GM19240 (cell line): ENCODE results near the gene PPP1R13B.
"Not testable (repeated sequence)": the region's sequence is repeated elsewhere in the genome, so short reads cannot be mapped to it uniquely, and the experiment has no call there.

Experiments used
- DNase-seq: peaks from one replicate; pipeline ENCODE4 v3.0.0; 2011; ENCODE audit warnings: low spot score; ENCODE audit not compliant: insufficient read length

Gene PPP1R13B, protein sequence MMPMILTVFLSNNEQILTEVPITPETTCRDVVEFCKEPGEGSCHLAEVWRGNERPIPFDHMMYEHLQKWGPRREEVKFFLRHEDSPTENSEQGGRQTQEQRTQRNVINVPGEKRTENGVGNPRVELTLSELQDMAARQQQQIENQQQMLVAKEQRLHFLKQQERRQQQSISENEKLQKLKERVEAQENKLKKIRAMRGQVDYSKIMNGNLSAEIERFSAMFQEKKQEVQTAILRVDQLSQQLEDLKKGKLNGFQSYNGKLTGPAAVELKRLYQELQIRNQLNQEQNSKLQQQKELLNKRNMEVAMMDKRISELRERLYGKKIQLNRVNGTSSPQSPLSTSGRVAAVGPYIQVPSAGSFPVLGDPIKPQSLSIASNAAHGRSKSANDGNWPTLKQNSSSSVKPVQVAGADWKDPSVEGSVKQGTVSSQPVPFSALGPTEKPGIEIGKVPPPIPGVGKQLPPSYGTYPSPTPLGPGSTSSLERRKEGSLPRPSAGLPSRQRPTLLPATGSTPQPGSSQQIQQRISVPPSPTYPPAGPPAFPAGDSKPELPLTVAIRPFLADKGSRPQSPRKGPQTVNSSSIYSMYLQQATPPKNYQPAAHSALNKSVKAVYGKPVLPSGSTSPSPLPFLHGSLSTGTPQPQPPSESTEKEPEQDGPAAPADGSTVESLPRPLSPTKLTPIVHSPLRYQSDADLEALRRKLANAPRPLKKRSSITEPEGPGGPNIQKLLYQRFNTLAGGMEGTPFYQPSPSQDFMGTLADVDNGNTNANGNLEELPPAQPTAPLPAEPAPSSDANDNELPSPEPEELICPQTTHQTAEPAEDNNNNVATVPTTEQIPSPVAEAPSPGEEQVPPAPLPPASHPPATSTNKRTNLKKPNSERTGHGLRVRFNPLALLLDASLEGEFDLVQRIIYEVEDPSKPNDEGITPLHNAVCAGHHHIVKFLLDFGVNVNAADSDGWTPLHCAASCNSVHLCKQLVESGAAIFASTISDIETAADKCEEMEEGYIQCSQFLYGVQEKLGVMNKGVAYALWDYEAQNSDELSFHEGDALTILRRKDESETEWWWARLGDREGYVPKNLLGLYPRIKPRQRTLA

DNA sequence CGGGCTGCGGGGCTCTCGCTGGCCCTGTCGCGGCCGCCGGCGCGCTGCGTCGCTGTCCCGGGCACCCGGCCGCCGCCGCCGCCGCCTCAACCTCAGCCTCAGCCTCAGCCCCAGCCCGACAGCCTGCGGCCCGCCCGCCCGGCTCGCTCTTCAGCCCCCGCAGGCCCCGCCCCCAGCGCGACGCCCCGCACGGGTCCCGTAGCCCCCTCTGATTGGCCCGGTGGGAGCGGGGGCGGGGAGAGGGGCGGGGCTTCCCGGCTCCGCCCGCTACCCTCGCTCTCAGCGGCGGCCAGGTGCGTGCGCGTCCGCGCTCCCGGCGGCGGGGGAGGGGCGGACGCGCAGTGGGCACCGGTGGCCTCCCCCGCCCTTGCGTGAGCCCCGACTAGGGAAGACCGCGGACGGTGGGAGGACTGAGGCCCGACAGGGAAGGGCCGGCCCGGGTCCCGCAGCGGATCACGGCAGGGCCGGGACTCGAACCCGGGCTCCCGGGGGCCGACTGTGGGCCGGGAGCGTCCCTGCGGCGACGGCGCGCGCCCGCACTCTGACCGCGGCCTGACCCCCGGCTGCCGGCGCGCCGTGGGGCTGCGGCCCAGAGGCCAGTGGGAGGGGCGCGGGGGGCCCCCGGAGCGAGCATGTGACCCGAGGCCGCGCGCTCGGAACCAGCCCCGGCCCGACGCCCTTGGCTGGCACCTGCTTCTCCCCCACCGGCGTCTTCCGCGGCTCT is at the start of gene PPP1R13B:
Gene PPP1R13B, minus strand, starts transcription at position 125 of the 724 bp plus-strand sequence. CDS start 268 bp downstream, outside the sequence.
- peak; percentile 98 for DNase-seq

DNA sequence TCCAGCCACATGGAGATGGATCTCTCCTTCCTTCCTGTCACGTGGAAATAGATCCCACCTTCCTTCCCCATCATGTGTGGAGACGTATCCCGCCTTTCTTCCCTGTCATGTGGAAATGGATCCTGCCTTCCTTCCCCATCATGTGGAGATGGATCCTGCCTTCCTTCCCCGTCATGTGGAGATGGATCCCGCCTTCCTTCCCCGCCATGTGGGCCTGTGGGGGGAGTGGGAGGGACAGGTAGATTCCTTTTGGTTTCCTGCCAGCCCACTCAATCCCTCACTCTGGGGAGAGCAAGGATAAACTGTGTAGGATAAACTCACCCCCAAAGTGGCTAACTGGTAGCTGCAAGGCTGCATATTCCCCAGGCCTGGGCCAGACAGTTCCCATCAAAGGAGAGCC is 49.2 kb upstream of the PPP1R13B start:
- no peak for DNase-seq

DNA sequence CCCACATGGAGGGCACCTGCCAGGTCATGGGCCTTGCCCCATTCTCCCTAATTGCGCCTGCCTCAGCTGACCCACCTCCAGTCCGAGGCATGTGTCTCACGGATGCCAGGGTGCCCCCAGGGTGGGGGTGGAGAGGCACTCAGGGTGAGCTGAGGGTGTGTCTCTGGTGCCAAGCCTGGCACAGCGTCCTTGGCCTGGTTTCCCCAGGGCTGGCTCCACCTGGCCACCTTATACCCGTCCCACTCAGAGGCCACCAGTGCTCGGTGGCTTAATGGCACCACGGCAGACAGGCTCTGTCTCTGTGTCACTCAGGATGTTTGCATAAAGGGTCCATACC is 47.3 kb upstream of the PPP1R13B start:
- DNase-seq = no peak

DNA sequence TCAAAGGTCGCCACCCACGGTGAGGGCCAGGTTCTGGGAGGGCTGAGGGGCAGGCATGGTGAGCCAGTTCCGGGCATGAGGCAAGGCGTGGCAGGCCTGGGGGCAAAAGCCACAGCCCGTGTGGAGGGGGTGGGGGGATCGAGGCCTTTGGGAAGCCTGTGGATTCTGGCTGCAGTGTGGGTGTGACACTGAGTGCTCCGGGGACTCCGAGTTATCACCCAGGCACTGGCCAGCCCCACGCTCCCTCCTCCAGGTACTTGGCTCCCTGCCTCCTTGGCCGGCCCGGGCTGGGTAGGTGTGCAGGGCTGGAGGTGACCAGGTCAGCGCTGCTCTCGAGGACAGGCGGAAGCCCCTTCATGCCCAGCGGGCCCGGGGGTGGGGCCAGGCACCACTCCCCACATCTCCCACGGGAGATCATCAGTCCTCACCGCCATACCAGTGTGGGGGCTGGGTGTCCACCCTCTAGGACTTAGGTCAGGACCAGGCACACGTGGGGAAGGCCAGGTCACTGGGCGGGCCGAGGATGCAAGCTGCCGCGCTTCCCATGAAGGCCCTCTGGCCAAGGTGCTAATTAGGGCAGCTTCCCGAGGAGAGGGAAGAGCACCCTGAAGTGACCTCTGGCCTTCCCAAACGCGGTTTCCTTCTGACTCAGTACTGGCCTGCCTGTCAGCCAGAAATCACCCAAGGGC is 46.8 kb upstream of the PPP1R13B start:
- DNase-seq = no peak

DNA sequence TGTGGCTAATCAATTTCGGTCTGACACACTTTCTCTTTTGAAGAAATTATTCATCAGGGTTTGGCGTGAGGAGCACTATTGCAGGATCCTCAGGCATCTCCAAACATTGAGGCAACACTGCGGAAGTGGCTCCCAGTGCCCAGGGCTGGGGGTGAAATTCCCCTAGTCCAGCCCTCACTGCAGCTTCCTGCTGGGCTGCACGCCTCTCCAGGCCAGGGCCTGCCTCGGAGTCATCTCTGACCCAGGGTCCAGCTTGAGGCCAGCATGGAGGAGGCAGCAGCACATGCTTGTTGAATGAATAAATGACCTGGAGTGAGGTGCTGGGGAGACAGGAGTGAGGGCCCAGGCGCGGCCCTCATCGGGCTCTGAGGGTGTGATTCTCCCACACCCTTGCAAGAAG is 44.9 kb upstream of the PPP1R13B start:
- DNase-seq = no peak

DNA sequence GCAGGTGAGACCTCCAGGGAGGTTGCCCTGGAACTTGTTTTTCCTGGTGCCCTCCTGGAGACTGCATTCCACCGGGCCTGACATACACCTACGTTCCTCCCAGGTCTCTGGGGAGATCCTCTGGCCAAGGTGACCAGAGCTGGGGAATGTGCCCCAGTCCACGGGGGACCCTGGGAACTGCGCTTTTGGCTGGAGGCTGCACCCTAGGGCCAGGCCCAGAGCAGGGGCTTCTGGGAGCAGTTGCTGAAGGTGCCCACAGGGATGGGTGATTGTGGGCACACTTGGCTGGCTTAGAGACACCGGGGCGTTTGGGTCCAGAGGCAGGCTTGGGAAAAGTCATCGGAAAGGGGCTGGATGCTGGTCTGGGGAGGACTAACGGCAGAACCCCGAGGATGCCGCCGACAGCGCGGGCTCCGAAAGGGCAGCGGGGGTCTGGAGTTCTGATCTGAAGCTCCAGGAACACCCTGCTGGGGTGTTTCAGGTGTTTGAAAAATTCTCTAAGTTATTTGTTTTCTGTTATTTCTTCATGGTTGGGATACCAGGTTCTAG is 44.4 kb upstream of the PPP1R13B start:
- no peak for DNase-seq

DNA sequence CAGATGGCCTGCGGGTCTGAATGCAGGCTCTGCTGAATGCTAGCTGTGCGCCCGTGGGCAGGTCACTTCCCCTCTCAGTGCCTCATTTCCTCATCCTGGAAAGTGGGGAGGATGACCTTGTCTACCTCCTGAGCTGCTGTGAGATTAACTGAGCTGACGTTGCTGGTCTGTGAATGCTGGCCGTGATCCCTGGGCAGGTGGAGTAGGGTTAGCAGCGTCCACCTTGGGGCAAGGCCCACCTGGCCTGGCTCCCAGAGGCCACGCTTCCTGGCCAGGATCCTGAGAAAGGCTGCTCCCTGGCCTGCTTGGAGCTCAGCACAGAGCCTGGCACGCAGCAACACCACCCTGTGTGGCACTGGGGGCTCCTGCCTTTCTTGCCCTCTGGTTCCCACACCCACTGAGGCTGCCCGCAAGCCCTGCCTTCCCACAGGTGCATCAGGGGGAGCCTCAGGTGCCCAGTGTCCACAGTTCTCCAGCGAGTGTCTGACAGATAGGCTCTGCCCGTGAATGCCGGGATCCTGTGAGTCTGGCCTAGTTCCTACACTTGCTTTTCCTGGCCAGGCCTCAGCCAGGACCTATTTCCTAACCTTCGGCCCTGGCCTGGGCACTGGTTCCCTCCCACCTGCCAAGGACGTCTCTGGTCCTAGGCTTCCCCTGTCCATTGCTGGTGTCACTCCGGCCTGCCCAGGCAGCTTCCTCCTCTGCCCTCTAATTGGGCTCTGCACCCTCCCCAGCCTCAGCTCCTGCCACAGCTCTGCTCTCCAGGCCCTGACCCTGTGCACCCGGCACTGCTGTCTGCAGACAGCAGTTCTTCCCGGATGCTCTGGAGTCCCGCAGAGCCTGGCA is 43.7 kb upstream of the PPP1R13B start:
- DNase-seq = no peak

DNA sequence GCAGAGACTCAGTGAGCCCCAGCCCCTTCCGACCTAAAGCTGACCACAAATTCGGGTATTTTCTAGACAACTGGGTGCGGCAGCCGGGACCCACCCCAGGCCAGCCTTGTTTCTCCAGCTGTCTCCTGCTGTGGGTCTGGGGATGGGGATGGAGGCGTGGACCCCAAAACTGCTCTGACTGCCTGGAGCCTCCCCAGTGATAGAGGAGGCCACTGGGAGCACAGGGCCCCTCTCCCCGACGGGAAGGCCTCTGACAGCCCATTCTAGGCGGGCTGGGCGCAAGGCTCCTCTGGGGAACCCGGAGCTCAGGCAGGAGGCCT is 42.6 kb upstream of the PPP1R13B start:
- DNase-seq = no peak

DNA sequence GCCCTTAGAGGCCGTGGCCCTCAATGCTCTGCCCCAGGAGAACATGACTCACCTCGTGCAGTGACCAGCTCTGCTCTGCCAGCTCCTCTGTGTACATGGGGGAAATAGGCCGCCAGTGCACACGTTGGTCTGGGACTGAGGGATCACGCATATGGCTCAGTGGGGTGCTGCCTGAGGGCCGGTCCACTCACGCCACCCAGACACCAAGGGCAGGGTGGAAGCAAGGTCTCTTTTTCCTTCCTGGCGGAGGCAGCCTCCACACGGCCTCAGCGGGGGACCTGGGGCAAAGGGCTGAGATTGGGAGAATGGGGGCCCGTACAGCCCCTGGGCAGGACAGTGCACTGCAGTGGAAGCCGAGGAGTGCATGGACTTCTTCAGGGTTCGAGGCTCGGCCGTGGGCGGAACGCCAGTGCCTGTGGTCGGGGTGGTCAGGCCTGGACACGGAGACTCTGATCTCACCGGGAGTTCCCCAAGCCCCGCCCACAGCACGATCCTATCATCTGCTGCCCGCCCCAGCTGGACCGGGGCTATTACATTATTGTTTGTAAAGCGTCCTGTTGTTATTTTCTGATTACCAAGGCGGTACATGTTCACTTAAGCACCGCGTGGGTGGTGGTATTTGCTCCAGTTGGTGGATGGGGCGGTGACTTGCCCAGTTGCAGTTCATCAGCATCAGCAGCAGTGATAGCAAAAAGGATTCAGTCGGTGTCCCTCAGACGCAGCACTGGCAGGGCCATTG is 42.1 kb upstream of the PPP1R13B start:
- DNase-seq = no peak

DNA sequence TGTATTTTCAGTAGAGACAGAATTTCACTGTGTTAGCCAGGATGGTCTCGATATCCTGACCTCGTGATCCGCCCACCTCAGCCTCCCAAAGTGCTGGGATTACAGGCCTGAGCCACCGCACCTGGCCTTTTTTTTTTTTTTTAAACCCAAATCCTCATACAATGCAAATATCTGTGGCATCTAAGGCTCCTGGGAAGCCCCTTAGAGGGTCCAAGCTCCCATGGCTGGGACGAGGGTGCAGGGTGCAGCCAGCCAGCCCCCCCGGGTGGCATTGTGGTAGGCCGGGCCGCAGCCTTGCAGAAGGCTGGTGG is 41.6 kb upstream of the PPP1R13B start:
- DNase-seq = not testable (repeated sequence)

DNA sequence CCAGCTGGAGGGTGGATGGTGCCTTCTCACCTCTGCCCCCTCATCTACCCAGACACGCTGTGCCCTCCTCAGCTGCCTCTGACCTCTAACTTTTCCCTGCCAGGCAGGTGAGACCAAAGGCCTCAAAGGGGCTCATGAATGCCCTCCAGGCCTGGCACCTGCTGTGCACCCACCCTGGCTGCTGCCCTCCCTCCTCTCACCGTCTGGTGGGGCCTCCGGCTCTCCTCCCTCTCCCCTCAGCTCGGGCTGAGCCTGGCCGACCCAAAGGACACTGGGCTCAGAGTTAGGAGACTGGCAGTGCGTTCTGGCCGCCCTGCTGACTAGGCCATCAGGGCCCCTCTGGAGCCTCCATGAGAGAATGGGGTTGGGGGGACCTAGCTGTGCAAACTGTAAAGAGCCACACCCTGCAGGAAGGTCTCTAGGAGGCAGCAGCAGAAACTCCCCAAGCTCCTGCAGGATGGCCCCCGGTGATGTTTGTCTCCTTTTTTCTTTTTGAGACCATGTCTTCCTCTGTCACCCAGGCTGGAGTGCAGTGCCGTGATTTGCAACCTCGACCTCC is 40.3 kb upstream of the PPP1R13B start:
- DNase-seq = no peak

DNA sequence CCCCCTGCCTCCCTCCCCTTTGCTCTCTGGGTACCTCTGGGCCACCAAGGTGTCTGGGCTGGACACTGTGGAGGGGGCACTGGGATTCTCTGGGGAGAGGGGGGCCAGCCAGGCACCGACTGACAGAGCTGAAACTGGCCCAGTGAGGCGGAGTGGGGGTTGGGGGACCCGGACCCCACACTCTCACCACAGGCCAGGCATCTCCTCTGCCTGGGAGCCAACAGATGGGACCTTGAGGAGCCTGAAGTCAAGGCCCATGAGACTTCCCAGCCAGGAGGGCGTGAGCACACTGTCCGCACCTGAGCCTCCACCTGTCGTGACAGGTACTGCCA is 39.8 kb upstream of the PPP1R13B start:
- no peak for DNase-seq

DNA sequence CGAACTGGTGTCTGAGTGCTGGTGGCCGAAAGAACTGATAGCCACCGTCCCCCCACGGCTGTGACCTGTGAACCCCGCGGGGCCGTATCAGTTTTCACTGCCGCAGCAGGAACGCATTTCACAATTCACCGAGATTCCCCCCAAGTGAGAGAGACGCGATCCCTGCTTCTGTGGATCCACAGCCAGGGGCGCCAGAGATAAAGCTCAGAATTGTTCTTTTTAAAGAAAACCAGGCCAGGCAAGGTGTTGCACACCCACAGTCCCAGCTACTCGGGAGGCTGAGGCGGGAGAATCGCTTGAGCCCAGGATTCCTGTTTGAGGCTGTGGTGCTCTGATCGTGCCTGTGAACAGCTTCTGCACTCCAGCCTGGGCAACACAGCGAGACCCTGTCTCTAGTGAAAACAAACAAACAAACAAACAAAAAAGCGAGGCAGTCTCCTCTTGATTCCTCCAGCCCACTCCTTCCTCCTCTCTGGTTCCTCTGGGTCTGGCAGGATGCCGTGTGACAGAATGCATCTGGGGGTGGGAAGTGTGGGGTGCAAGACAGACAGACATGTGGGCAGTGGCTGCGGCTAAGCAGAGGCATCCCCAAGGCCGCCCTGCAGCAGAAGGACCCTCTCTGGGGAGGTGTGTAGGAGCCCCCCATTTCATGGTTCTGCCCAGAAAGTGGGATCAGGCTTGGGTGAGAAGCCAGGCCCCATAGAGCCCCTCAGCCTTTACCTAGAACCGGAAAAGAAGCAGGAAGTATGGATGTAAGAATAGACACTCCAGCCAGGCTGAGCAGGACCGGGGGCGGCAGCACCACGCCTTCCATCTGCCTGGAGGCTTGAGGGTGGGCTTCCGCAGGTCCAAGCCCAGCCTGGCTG is 39.2 kb upstream of the PPP1R13B start:
- DNase-seq = no peak

DNA sequence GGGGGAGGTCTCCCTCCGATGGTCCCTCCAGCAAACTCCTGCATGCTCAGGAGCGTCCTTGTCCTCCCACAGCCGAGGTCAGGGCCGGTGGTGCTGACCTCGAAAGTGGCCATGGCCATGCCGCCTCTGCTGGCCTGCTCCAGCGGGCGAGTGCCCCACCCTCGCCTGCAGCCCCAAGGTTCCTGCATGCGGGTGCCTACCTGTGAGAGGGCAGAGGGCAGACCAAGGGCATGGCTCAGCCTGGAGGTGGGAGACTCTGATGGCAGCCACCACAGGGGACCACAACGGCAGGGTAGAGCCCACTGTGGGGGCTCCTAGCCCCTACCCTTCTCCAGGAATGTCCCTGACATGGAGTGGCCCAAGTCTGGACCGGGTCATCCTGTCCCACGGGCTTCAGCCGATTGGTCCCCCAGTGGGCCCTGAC is 38.1 kb upstream of the PPP1R13B start:
- DNase-seq = no peak

DNA sequence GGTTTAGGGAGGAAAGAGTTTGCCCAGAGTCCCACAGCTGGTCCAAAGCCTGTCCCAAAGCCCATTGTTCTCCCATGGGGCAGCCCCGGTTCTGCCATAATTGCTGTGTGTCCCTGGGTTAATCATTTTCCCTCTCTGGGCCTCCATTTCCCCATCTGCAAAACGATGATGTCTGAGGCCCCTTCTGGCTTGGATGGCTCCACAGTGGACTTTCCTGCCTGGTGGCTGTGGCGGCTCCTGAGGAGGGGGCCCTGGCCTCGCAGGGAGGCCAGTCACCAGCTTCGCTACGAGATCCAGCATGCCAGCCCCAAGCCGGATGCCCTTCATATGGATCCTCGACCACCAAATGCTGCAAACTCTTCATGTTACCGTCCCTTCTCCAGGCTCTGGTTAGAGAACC is 37.5 kb upstream of the PPP1R13B start:
- no peak for DNase-seq

DNA sequence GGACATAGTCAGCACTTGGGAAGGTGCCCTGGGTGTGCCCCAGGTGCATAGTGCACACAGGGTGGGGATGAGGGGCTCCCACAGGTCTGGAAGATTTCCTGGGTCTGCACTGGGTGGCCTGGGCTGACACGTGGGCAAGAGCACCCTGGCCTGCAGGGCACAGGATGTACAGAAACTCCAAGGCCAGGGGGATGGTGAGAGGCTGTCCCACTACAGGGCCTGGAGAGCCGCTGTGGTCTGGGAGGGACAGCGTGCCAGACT is 35.8 kb upstream of the PPP1R13B start:
- DNase-seq = no peak

DNA sequence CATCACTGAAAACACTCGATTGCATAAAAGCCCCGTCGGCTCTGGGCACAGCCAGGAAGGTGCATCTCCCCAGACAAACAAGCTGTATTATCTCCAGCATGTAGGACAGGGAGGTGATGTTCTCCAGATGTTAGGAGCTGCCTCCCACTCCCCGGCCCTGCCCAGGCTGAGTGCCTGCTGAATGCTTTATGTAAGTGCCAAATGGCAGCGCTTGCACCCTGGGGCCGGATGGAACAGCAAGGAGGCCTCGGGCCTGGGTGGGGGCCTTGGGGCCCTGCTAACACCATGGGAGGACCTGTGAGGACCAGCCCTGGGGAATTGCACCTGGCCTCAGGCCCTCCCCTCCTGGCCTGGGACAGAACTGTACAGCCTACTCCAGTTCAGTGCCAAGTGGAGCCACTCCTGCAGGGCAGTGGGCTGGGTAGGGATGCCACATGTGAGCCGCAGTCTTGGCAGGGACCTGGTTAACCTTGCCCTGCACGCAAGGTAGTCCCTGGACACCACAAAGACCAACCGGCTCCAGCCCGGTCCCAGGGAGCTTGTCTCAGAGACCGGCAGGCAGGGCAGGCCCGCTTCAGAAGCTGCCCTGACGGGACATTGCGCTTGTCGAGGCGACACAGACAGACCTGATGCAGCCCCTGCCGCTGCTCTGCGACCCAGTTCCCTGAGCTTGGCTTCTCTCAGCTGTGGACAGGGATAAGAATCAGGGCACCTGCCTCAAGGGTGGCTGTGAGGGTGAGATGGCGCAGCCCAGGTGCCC is 35.3 kb upstream of the PPP1R13B start:
- no peak for DNase-seq
